HL-60/S4 treated with retinoic acid at 250 ng/mL for 4 days and 3 days (cell line): Measurements from ENCODE around the gene CHTF18.

Source experiments
- in situ Hi-C: fragments of 300-500 bp; cut with MboI; formaldehyde crosslinking; loops from 2 replicates; pipeline ENCODE4 v1.7.0; 2022; ENCODE audit warnings: low sequenced_read_pairs

CHTF18 gene

GRCh38 chr16:790086-790485 lies 1.7 kb downstream of the CHTF18 start:
- in situ Hi-C loops, result no loop called here

- in situ Hi-C loops, result no loop called here
These were observed 2.7 kb downstream of the CHTF18 start for GRCh38 chr16:791131-791530.

- in situ Hi-C loops, result no loop called here
These were observed 4.0 kb downstream of the CHTF18 start for GRCh38 chr16:792221-792995.

- in situ Hi-C loops, result no loop called here
These were observed 5.0 kb downstream of the CHTF18 start for GRCh38 chr16:793414-793813.

- in situ Hi-C loops, result no loop called here
These were observed 5.8 kb downstream of the CHTF18 start for GRCh38 chr16:794091-794822.

- in situ Hi-C loops, result no loop called here
These were observed 6.5 kb downstream of the CHTF18 start for GRCh38 chr16:794853-795466.

- in situ Hi-C loops, result no loop called here
These were observed 7.3 kb downstream of the CHTF18 start for GRCh38 chr16:795580-796229.

- in situ Hi-C loops, result no loop called here
These were observed 8.1 kb downstream of the CHTF18 start for GRCh38 chr16:796296-797119.

GRCh38 chr16:797120-797420 lies 8.7 kb downstream of the CHTF18 start:
- in situ Hi-C loops, result no loop called here

GRCh38 chr16:797686-798085 lies 9.3 kb downstream of the CHTF18 start:
- in situ Hi-C loops, result no loop called here

- in situ Hi-C loops, result no loop called here
These were observed 10.2 kb downstream of the CHTF18 start for GRCh38 chr16:798666-799065.

- in situ Hi-C loops, result no loop called here
These were observed 10.9 kb downstream of the CHTF18 start for GRCh38 chr16:799111-799947.

GRCh38 chr16:799948-800833 lies 11.8 kb downstream of the CHTF18 start, which contains the start of gene GNG13:
TSS of gene GNG13 (minus strand) at chr16:800734. CDS start at chr16:799077, 1,657 bp downstream.
- in situ Hi-C loops, result no loop called here

- in situ Hi-C loops, result no loop called here
These were observed 12.6 kb downstream of the CHTF18 start for GRCh38 chr16:800834-801511.

- in situ Hi-C loops, result no loop called here
These were observed 13.4 kb downstream of the CHTF18 start for GRCh38 chr16:801584-802363.

- in situ Hi-C loops, result no loop called here
These were observed 14.0 kb downstream of the CHTF18 start for GRCh38 chr16:802461-802860.
